GM18507 (cell line): Measurements from ENCODE around the gene TCEA3.
"Not testable (repeated sequence)": the region's sequence is repeated elsewhere in the genome, so short reads cannot be mapped to it uniquely, and the experiment has no call there.

ENCODE experiments used
- DNase-seq: peaks from one replicate; pipeline ENCODE4 v3.0.0; 2011; ENCODE audit warnings: low read depth; ENCODE audit not compliant: insufficient read length; ENCODE audit errors: extremely low spot score
- FAIRE-seq: peaks from 2 replicates; lab custom pipeline; 2011; peaks lifted over from hg19 to GRCh38; lab: Jason Lieb, UNC

The TCEA3 gene

DNA sequence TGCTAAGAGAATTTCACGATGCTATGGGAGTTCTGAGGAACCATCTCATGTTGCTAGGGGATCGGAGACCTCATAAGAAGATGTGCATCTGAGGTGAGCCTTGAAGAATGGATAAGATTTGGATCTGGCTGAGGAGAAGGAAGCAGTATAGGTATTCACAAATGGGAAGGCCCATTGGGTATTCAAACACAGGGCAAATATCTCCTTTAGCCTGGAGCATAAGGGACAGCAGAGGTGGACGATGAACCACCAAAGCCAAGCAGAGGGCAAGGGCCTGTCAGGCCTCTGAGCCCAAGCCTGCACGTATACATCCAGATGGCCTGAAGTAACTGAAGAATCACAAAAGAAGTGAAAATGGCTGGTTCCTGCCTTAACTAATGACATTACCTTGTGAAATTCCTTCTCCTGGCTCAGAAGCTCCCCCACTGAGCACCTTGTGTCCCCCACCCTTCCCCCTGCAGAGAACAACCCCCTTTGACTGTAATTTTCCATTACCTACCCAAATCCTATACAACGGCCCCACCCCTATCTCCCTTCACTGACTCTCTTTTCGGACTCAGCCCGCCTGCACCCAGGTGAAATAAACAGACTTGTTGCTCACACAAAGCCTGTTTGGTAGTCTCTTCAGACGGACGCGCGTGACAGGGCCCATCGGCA, 50.3 kb downstream of the TCEA3 start:
- DNase-seq, FAIRE-seq: not testable (repeated sequence)

DNA sequence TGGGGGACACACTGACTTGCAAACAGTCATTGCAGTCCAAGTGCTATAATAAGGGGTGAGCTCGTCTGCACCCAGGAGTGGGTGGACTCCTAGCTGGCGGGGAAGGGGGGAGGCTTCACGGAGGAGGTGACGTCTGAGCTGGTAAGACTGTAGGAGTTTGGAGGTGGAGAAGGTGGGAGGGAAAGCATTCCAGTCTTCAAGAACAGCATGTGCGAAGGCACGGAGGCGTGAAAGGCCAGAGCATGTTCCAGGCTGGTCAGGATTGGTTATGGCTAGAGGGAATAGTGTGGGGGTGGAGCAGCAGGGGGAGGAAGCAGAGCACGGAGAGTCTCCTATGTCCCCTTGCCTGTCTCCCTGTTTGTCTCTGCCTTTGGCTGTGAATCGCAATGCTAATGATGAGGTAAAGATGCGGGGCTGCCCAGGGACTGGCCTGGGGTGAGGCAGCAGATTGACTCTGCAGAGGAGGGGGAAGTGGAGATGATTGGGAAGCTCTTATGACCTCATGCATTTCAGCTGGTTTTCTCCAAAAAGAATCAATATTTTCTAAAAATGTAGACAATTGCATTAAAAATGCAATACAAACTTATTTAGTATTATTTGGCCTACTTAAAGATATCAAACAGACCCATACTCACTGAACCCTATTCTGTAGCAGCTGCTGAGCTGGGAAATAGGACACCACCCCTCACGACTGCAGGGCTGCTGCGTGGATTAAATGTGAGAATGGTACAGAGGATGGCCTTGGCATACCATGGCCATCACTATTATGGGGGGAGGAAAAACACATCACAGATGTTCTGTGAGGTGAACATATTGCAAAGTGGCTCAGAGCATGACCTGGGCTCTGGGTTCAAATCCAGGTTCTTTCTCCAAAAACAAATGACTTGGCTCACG, 52.3 kb downstream of the TCEA3 start:
- DNase-seq (no peak), FAIRE-seq (no peak)

- no peak for FAIRE-seq
- DNase-seq = no peak
These were observed 53.6 kb downstream of the TCEA3 start for GRCh38 chr1:23370709-23371584.

GRCh38 chr1:23370330-23370708, 54.2 kb downstream of the TCEA3 start:
- FAIRE-seq = no peak
- DNase-seq = no peak

DNA sequence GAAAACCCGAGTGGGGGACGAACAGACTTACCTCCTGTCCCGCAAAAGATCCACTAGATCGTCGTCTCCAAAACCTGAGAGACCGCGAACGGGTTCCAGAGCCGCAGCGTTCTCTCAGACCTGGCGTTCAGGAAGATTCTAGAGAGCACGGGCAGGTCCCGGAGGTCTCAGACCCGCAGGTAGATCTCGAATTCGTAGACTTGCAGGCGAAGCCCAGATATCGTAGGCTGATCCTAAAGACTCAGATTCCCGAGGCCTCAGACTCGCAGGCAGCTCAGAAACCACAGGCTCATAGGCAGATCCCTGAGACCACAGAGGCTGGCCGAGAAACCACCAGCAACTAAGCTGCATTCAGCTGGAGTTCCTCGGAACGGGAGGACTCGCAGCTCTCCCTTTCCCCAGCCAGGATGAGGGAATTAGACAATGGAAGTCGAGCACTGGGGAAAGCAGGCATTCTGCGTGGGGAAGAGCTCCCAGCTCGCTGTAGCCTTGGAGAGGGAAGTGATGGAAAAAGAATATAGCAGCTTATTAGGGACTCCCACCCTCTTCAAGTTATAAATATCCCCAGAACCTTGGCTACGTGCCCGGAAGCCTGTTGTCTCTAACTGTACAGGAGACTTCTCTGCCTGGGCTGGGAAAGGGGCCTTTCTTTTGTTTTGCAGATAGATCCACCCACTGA, 55.1 kb downstream of the TCEA3 start, which contains the start of gene ZNF436:
Gene ZNF436, minus strand, starts transcription at position 502 of the 679 bp plus-strand sequence. CDS start 1,831 bp downstream, outside the sequence.
- no peak for FAIRE-seq
- no peak for DNase-seq

DNA sequence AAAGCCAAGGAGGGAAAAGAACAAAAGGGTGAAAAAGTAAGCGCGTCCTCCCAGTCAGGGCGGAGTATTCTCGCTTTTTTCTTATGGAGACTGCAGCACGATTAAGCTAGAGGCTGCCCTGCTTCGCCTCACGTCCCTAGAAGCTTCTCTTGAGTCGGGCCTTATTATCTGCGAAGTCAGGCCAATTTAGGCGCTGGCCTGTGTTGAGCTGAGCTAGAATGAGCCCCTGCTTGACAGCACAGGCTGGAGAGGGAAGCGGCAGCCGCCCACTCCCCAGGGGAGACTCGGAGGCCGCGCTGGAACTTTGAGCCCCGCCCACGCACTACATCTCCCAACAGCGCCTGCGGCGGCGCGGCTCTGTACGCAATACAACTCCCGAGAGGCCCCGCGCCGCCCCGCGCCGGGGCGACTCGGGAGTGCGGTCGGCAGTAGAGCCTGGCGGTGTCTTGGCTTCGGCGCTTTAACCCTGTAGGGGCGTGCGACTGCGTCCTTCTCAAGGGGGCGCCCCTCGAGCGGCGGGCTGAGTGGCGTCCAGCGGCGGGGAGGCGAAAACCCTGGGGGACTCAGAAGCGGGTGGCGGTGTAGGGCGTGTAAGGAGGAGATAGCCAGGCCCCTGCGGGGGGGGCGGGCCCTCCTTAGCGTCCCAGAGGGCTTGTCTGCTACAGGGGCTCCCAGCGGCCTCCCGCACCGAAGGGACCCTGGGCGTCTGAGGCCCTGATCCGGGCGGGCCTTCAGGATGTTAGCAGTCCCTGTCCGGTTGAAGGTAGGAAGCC, 55.8 kb downstream of the TCEA3 start:
- FAIRE-seq (no peak), DNase-seq (peak; percentile 80)

- DNase-seq = peak; percentile 98
- FAIRE-seq = peak; percentile 96
These were observed 56.6 kb downstream of the TCEA3 start for GRCh38 chr1:23367791-23368561.

DNA sequence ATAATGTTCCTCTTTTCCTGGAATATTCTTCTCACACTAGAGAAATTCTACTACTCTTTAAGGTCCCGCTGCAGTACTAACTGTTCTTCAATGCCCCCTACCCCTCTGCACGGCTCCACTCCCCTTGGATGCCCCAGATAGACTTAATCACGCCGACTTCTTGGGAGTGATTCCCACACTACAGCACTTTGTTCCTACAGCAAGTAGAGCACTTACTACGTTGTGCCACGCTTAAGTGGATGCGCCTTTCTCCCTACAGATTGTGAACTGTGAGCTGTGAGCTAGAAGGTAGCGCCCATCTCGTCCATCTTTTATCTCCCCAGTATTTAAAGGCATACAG, 57.1 kb downstream of the TCEA3 start:
- DNase-seq = no peak
- no peak for FAIRE-seq

- DNase-seq (no peak), FAIRE-seq (no peak)
These were observed 58.0 kb downstream of the TCEA3 start for GRCh38 chr1:23366598-23366997.

- DNase-seq (no peak), FAIRE-seq (no peak)
These were observed 58.4 kb downstream of the TCEA3 start for GRCh38 chr1:23366146-23366545.

- FAIRE-seq = no peak
- DNase-seq = no peak
These were observed 62.3 kb downstream of the TCEA3 start for GRCh38 chr1:23362218-23362713.

DNA sequence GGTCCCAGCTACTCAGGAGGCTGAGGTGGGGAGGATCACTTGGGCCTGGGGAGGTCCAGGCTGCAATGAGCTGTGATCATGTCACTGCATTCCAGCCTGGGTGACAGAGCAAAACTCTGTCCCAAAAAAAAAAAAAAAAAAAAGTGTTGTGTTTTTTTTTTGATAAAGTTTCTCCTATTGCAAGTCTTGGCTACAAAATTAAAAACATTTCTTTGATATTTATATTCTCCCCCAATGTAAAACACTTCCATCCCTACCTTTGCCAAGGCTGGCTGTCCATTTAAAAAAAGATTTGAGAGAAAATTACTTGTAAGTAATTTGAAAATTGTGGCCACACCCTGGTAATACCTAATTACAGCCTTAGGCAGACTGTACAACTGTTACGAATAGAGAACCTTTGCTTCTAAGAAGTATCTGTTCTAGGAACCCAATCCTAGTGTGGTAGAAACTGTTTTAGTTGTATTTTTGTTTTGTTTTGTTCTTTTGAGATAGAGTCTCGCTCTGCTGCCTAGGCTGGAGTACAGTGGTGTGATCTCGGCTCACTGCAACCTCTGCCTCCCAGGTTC, 66.2 kb downstream of the TCEA3 start:
- DNase-seq (no peak), FAIRE-seq (no peak)

DNA sequence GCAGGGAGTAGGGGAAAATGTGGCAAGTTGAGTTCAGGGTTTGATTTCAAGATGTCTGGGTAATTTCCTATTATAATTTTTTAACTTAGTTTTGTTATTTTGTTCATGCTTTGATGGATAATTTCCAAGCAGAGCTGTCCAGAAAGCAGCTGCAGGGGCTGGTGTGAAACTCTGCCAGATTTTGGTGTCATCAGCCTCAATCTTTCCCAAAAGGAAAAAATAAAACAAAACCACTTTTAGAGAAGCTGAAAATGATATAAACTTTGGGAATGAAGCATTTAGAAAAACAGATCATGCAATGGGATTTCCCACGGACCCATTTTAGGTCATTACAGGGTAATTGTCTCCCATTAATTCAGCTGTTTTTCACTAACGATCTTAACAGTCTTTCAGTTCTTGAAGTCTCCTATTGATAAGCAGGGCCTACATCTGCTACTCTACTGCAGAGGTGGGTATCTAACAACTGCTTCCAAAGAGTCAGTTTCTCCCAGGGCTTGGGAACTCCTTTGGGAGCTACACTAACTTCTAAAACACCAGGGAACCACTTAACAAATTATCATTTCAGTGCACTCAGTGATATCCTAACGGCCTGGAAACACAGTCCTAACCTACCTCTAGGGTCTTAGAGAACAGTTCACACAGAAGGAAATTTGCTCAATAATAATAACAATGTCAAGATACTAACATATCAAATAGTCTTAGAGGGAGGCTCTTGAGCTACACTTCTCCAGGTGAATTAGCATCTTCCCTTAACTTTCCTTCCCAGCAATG, 67.2 kb downstream of the TCEA3 start:
- FAIRE-seq = no peak
- DNase-seq = no peak

DNA sequence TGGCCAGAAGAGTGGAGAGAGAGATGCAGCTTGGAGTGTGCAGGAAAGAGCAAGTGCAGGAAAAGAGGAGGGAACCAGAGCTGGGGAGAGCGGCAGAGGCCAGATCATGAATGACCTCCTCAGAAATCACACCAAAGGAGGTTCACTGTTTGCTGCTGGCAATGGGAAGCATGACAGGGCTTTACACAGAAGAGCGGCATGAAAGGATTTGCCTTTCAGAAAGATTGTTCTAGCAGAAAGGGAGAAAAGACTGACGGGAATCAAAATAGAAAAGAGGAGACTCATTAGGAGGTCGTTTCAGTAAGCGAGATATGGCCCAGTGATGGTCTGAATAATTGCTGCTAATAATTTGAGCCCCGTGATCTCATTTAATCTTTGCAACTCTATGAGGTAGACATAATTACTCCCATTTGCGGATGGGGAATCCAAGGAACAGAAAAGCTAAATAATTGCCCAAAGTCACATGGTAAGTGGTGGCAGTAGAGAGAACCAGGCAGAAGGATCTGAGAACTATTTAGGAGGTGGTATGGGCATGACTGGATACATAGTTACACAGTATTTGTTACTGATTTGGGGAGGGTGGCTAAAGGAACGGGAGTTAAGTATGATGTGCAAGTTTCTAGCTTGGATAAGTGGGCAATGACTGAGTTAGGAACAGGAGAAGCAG, 67.9 kb downstream of the TCEA3 start:
- DNase-seq = no peak
- FAIRE-seq = no peak

GRCh38 chr1:23354245-23354644, 70.3 kb downstream of the TCEA3 start:
- no peak for FAIRE-seq

GRCh38 chr1:23352096-23352695, 72.4 kb downstream of the TCEA3 start:
- no peak for DNase-seq
- FAIRE-seq = no peak

More at GRCh38 chr1:23354245-23354644, 70.3 kb downstream of the TCEA3 start:
- DNase-seq = no peak
